RWPE2 (cell line): ENCODE data around the gene MTSS2.

Experiments used
- ATAC-seq: fragments of 200-7000 bp; cut with Tn5 transposase; 3 replicates; pipeline ENCODE4 v1.9.1; 2021; ENCODE audit warnings: low read depth
- DNase-seq: peaks from one replicate; pipeline ENCODE4 v3.0.0-alpha.2; 2020; ENCODE audit warnings: low spot score
- H3K27ac ChIP-seq: fragments of 450-650 bp; 2 replicates; pipeline ENCODE4 v1.5.1; 2017; ENCODE audit warnings: mild to moderate bottlenecking; ENCODE audit not compliant: poor library complexity, severe bottlenecking
- H3K27me3 ChIP-seq: fragments of 250-450 bp; sonication (Bioruptor Pico); 2 replicates; pipeline ENCODE4 v1.5.1; 2021; ENCODE audit warnings: mild to moderate bottlenecking, moderate library complexity; ENCODE audit not compliant: insufficient read depth, poor library complexity, severe bottlenecking
- H3K36me3 ChIP-seq: fragments of 250-450 bp; sonication (Bioruptor Pico); 2 replicates; pipeline ENCODE4 v1.5.1; 2020; ENCODE audit warnings: low read depth, mild to moderate bottlenecking, moderate library complexity
- H3K4me1 ChIP-seq: fragments of 250-450 bp; sonication (Bioruptor Pico); 2 replicates; pipeline ENCODE4 v1.5.1; 2021; ENCODE audit warnings: mild to moderate bottlenecking, moderate library complexity; ENCODE audit not compliant: insufficient read depth, poor library complexity, severe bottlenecking
- H3K4me3 ChIP-seq: fragments of 250-450 bp; sonication (Bioruptor Pico); 2 replicates; pipeline ENCODE4 v1.5.1; 2021; ENCODE audit warnings: mild to moderate bottlenecking, moderate library complexity; ENCODE audit not compliant: severe bottlenecking
- H3K9me3 ChIP-seq: fragments of 250-450 bp; sonication (Bioruptor Pico); 2 replicates; pipeline ENCODE4 v1.5.1; 2021; ENCODE audit warnings: mild to moderate bottlenecking, moderate library complexity; ENCODE audit not compliant: severe bottlenecking
- CTCF ChIP-seq: fragments of 450-650 bp; IDR thresholded peaks from one replicate; pipeline ENCODE4 v1.5.1; 2017; ENCODE audit warnings: mild to moderate bottlenecking, moderate library complexity; ENCODE audit not compliant: poor library complexity, severe bottlenecking

The MTSS2 gene

GRCh38 chr16:70683146-70683944, 2.5 kb downstream of the MTSS2 start:
- Histone ChIP-seq H3K4me3 (peak overlapping the region; percentile 92), H3K27ac (peak overlapping the region; percentile 92)

GRCh38 chr16:70682239-70683145, 3.4 kb downstream of the MTSS2 start:
- Histone ChIP-seq H3K27ac (peak overlapping the region; percentile 92), H3K27me3 (no peaks in the 10 kb centered on the region), H3K4me1 (peaks cover 42% of the 10 kb centered on the region), H3K36me3 (peaks cover 62% of the 10 kb centered on the region), H3K9me3 (no peaks in the 10 kb centered on the region), H3K4me3 (peak overlapping the region; percentile 1)
- no peak for ATAC-seq
- no peak for TF ChIP-seq CTCF
- DNase-seq = no peak

More at GRCh38 chr16:70683146-70683944, 2.5 kb downstream of the MTSS2 start:
- peaks cover 54% of the 10 kb centered on the region for H3K36me3 ChIP-seq
- ATAC-seq (no peak), DNase-seq (no peak)
- peaks cover 49% of the 10 kb centered on the region for H3K4me1 ChIP-seq
- no peaks in the 10 kb centered on the region for H3K9me3 ChIP-seq
- no peak for TF ChIP-seq CTCF
- no peaks in the 10 kb centered on the region for H3K27me3 ChIP-seq

GRCh38 chr16:70681382-70682238, 4.2 kb downstream of the MTSS2 start:
- Histone ChIP-seq H3K27me3 (no peaks in the 10 kb centered on the region), H3K4me1 (peaks cover 33% of the 10 kb centered on the region), H3K36me3 (peaks cover 71% of the 10 kb centered on the region), H3K27ac (peak overlapping the region; percentile 92), H3K9me3 (no peaks in the 10 kb centered on the region), H3K4me3 (peak overlapping the region; percentile 1)
- TF ChIP-seq CTCF = no peak
- DNase-seq (no peak), ATAC-seq (no peak; the same call in 2 of the 3 replicates)

- ATAC-seq = no peak
- Histone ChIP-seq H3K27ac (peak overlapping the region; percentile 92), H3K4me3 (no peak overlapping the region), H3K4me1 (peaks cover 29% of the 10 kb centered on the region), H3K36me3 (peaks cover 80% of the 10 kb centered on the region), H3K9me3 (no peaks in the 10 kb centered on the region), H3K27me3 (no peaks in the 10 kb centered on the region)
- no peak for DNase-seq
- TF ChIP-seq CTCF = no peak
Measured at GRCh38 chr16:70680495-70681381, 5.1 kb downstream of the MTSS2 start.
